DND-41 (cell line): ENCODE results near the gene KBTBD13.

ENCODE experiments used
- EZH2 ChIP-seq: IDR thresholded peaks from 3 replicates; pipeline ENCODE4 v1.6.1; 2012; ENCODE audit warnings: borderline replicate concordance, low read depth, mild to moderate bottlenecking, moderate library complexity, low read length, inconsistent platforms; ENCODE audit not compliant: severe bottlenecking
- TF ChIP-seq, protein P1 (sequence below): IDR thresholded peaks from 2 replicates; pipeline ENCODE4 v1.5.1; 2012; ENCODE audit warnings: borderline replicate concordance, low read length, moderate library complexity, mild to moderate bottlenecking; ENCODE audit not compliant: poor library complexity, severe bottlenecking; ENCODE audit errors: extremely low read depth

DNA sequence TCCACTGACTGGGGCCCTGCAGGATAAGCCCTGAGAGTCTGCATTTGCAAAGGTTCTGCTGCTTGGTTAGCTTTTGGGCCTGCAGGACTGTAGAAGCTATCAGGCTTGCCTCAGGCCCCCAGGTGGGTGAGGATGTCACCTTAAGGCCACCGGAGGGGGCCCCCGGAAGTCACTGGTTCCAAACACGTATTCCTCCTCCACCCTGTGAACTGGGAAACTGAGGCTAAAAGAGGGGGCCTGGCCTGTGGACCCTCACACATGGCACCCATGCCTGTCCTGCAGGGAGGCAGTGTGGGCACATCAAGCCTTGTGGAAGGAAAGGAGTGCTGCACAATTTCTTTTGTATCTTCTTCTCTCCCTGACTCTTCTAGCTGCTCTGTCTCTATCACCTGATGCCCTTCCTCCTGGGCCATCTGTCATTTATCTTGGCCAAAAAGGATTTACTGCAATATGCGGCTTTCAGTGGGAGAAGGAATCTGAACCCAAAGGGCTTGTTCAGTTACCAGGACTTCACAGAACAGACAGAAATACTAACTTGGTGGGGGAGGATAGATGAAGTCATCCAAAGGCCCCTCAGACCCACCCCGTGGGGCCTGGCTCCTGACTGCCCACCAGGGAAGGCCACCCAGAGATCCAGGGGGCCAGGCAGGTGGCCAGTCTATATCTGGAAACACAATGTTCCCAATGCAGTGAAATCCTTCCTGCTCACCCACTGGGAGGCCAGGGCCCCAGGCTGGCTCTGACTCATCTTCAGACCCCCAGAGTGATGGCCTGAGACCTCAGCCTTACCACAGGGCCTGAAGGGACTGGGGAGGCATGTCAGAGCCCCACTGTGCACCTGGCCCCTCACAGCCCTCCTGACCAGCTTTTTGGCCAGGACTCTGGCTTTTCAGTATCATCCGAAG lies 20.2 kb downstream of the KBTBD13 start:
- TF ChIP-seq, protein P1, sequence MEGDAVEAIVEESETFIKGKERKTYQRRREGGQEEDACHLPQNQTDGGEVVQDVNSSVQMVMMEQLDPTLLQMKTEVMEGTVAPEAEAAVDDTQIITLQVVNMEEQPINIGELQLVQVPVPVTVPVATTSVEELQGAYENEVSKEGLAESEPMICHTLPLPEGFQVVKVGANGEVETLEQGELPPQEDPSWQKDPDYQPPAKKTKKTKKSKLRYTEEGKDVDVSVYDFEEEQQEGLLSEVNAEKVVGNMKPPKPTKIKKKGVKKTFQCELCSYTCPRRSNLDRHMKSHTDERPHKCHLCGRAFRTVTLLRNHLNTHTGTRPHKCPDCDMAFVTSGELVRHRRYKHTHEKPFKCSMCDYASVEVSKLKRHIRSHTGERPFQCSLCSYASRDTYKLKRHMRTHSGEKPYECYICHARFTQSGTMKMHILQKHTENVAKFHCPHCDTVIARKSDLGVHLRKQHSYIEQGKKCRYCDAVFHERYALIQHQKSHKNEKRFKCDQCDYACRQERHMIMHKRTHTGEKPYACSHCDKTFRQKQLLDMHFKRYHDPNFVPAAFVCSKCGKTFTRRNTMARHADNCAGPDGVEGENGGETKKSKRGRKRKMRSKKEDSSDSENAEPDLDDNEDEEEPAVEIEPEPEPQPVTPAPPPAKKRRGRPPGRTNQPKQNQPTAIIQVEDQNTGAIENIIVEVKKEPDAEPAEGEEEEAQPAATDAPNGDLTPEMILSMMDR = no peak
- TF ChIP-seq EZH2 = no peak
